Measurements from ENCODE around the gene PSMD1.
"Not testable (repeated sequence)": the region's sequence is repeated elsewhere in the genome, so short reads cannot be mapped to it uniquely, and the experiment has no call there.

The PSMD1 gene

DNA sequence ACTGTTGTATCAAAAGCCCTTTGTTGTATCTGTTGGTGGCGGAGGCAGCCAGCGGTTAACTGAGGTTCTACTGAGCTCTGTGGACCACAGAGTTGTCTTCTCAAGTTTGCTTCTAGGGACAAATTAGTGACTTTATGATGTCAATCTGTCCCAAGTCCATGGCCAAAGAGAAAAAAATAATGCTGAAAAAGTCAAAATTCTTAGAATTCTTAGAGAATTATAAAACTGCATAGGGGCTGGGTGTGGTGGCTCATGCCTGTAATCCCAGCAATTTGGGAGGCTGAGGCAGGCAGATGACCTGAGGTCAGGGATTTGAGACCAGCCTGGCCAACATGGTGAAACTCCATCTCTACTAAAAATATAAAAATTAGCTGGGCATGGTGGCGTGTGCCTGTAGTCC lies 31.6 kb upstream of the PSMD1 start:
- H3K9me3 ChIP-seq (ENCODE audit: control insufficient read depth, insufficient read depth, low read length); H3K36me3 ChIP-seq (ENCODE audit: insufficient read depth, low read length); H3K9ac ChIP-seq (ENCODE audit: low read depth, low read length); H3K4me1 ChIP-seq (ENCODE audit: insufficient read depth, low read length): not testable (repeated sequence)

GRCh38 chr2:231028889-231029288 lies 27.8 kb upstream of the PSMD1 start:
- H3K9ac ChIP-seq (ENCODE audit: low read depth, low read length): no peak overlapping the region
- no peaks in the 10 kb centered on the region for H3K9me3 ChIP-seq (ENCODE audit: control insufficient read depth, insufficient read depth, low read length)
- H3K36me3 ChIP-seq (ENCODE audit: insufficient read depth, low read length): no peaks in the 10 kb centered on the region
- no peaks in the 10 kb centered on the region for H3K4me1 ChIP-seq (ENCODE audit: insufficient read depth, low read length)

DNA sequence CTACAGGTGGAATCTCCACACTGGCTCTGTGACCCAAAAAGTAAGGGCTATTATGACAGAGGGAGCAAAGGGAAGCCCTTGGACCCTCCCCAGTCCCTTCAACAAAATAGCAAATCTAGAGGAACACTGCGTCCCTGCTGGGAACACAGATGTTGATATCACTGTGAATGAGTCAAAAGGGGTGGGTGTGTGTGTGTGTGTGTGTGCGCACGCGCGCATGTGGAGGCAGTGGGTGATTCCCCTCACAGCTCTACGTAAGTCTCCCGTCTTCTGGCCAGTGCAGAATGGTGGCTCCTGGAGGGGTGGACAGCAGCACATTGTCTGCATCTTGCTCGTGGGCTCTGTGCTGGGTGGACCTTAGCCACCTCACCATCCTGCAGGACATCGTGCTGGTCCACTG lies 27.1 kb upstream of the PSMD1 start:
- Histone ChIP-seq H3K9me3 (ENCODE audit: control insufficient read depth, insufficient read depth, low read length) (no peaks in the 10 kb centered on the region), H3K9ac (ENCODE audit: low read depth, low read length) (no peak overlapping the region), H3K36me3 (ENCODE audit: insufficient read depth, low read length) (no peaks in the 10 kb centered on the region), H3K4me1 (ENCODE audit: insufficient read depth, low read length) (no peaks in the 10 kb centered on the region)

- Histone ChIP-seq H3K4me1 (ENCODE audit: insufficient read depth, low read length) (no peaks in the 10 kb centered on the region), H3K9me3 (ENCODE audit: control insufficient read depth, insufficient read depth, low read length) (no peaks in the 10 kb centered on the region), H3K9ac (ENCODE audit: low read depth, low read length) (no peak overlapping the region), H3K36me3 (ENCODE audit: insufficient read depth, low read length) (no peaks in the 10 kb centered on the region)
Observed at GRCh38 chr2:231030725-231031124, 25.9 kb upstream of the PSMD1 start.

- no peak overlapping the region for H3K9ac ChIP-seq (ENCODE audit: low read depth, low read length)
- H3K9me3 ChIP-seq (ENCODE audit: control insufficient read depth, insufficient read depth, low read length): no peaks in the 10 kb centered on the region
- no peaks in the 10 kb centered on the region for H3K4me1 ChIP-seq (ENCODE audit: insufficient read depth, low read length)
- H3K36me3 ChIP-seq (ENCODE audit: insufficient read depth, low read length): no peaks in the 10 kb centered on the region
Observed at GRCh38 chr2:231032575-231033140, 24.0 kb upstream of the PSMD1 start.

DNA sequence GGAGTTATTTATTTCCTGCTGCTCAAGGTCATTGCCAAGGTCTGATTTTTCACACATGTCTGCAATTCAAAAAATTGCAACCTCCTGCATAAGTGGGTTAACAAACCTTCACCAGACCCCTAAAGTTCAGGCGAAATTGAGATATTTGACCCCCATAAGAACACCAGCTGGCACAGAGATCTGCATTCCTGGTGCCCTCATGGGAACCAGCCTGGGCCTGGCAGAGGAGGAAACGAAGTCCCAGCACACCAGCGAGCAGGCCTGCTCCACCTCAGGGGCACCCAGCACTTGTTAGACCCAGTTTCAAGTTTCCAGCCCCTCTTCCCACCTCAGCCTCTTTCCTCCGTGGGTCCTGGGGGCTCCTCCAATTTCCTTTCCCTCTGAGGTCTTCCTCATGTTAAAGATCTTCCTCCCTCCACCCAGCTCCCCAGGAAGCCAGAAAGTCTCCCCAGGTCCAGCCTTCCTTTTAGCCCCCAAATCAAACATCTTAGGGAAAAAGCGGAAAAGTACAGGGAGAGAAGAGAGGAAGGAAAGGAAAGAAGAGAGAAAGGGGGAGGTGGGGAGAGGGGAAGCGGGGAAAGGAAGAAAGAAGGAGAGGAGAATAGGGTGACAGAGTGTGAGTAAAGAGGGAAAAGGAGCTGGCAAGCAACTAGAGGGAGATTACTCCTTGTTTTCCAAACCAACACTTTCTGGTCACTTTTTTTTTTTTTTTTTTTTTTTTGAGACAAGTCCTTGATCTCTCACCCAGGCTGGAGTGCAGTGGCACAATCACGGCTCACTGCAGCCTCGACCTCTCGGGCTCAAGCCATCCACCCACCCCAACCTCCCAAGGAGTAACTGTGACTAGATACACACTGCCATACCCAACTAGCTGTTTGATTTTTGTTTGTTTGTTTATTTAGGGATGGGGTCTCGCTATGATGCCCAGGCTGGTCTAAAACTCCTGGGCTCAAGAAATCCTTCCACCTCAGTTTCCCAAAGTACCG lies 23.2 kb upstream of the PSMD1 start:
- no peaks in the 10 kb centered on the region for H3K9me3 ChIP-seq (ENCODE audit: control insufficient read depth, insufficient read depth, low read length)
- no peaks in the 10 kb centered on the region for H3K36me3 ChIP-seq (ENCODE audit: insufficient read depth, low read length)
- H3K9ac ChIP-seq (ENCODE audit: low read depth, low read length): no peak overlapping the region
- H3K4me1 ChIP-seq (ENCODE audit: insufficient read depth, low read length): no peaks in the 10 kb centered on the region

GRCh38 chr2:231034291-231034882 lies 22.3 kb upstream of the PSMD1 start:
- H3K36me3 ChIP-seq (ENCODE audit: insufficient read depth, low read length): no peaks in the 10 kb centered on the region
- H3K9ac ChIP-seq (ENCODE audit: low read depth, low read length): no peak overlapping the region
- no peaks in the 10 kb centered on the region for H3K9me3 ChIP-seq (ENCODE audit: control insufficient read depth, insufficient read depth, low read length)
- no peaks in the 10 kb centered on the region; the same call in 1 of the 2 replicates for H3K4me1 ChIP-seq (ENCODE audit: insufficient read depth, low read length)

- Histone ChIP-seq H3K36me3 (ENCODE audit: insufficient read depth, low read length) (no peaks in the 10 kb centered on the region), H3K9ac (ENCODE audit: low read depth, low read length) (no peak overlapping the region), H3K9me3 (ENCODE audit: control insufficient read depth, insufficient read depth, low read length) (no peaks in the 10 kb centered on the region), H3K4me1 (ENCODE audit: insufficient read depth, low read length) (no peaks in the 10 kb centered on the region; the same call in 1 of the 2 replicates)
Observed at GRCh38 chr2:231036131-231036530, 20.5 kb upstream of the PSMD1 start.

GRCh38 chr2:231036578-231037106 lies 20.0 kb upstream of the PSMD1 start:
- no peak overlapping the region for H3K9ac ChIP-seq (ENCODE audit: low read depth, low read length)
- H3K4me1 ChIP-seq (ENCODE audit: insufficient read depth, low read length): no peaks in the 10 kb centered on the region; the same call in 1 of the 2 replicates
- no peaks in the 10 kb centered on the region for H3K9me3 ChIP-seq (ENCODE audit: control insufficient read depth, insufficient read depth, low read length)
- H3K36me3 ChIP-seq (ENCODE audit: insufficient read depth, low read length): no peaks in the 10 kb centered on the region

DNA sequence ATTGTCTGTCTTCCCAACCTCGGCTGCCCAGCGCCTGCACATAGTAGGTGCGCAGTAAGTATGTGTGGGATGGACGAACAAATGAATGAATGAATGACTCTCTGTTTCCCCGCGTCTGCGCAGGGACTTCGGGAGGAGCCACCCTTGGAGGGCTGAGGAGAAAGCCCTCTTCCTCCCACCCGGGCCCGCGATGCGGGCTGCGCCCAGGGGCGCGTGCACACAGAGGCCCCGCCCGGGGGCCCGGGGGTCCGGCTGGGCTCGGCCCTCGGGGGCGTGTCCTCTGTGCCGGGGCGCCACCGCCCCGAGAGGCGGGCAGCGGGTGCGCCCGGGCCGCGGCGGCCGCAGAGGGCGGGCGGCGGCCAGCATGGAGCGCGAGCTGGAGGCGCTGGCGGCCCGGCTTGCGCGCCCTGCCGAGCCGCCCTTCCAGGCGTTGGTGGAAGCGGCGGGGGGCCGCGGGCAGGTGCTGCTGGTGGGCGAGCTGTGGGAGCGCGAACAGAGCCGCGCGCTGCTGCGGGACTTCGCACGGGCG lies 19.4 kb upstream of the PSMD1 start, which contains the start of gene C2orf72:
TSS of gene C2orf72 (plus strand) at position 322 of the 529 bp plus-strand sequence. CDS start at position 365, 43 bp downstream.
- Histone ChIP-seq H3K9ac (ENCODE audit: low read depth, low read length) (peak within 1 kb of the TSS; percentile 62; the same call in 1 of the 2 replicates), H3K9me3 (ENCODE audit: control insufficient read depth, insufficient read depth, low read length) (no peaks in the 10 kb centered on the region), H3K4me1 (ENCODE audit: insufficient read depth, low read length) (no peaks in the 10 kb centered on the region; the same call in 1 of the 2 replicates), H3K36me3 (ENCODE audit: insufficient read depth, low read length) (no peaks in the 10 kb centered on the region)

DNA sequence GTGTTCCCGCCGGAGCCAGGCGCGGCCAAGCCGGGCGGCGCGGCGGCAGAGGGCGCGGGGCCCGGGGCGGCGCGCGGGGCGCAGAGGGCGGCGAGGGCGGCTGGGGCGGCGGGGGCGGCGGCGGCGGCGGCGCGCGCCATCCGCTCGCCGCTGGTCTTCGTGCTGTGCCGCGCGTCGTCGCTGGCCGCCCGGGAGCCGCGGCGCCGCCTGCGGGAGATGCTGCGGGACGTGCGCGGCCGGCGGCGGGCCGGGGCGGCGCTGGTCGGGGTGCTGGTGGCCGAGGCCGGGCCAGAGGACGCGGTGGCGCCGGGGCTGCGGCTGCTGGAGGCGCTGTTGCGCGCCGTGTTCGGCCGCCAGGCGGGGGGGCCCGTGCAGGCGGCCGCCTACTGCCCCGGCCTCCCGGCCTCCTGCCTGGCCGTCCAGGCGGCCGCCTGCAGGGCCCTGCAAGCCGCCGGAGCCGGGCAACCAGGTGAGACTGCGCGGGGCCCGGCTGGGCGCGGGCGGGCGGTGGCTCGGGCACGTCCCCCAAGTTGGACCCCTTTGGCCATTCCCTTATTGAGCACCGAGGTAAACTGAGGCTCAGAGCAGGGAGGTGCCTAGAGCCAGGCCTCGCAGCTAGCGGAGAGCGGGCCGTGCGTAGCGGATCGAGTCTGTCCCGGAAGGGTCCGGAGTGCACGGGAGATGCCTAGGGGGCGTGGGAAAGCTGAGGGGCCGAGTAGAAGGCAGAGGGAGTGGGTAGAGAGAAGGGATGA lies 18.8 kb upstream of the PSMD1 start:
- Histone ChIP-seq H3K9me3 (ENCODE audit: control insufficient read depth, insufficient read depth, low read length) (no peaks in the 10 kb centered on the region), H3K4me1 (ENCODE audit: insufficient read depth, low read length) (no peaks in the 10 kb centered on the region; the same call in 1 of the 2 replicates), H3K9ac (ENCODE audit: low read depth, low read length) (peak overlapping the region; percentile 62; the same call in 1 of the 2 replicates), H3K36me3 (ENCODE audit: insufficient read depth, low read length) (no peaks in the 10 kb centered on the region)

DNA sequence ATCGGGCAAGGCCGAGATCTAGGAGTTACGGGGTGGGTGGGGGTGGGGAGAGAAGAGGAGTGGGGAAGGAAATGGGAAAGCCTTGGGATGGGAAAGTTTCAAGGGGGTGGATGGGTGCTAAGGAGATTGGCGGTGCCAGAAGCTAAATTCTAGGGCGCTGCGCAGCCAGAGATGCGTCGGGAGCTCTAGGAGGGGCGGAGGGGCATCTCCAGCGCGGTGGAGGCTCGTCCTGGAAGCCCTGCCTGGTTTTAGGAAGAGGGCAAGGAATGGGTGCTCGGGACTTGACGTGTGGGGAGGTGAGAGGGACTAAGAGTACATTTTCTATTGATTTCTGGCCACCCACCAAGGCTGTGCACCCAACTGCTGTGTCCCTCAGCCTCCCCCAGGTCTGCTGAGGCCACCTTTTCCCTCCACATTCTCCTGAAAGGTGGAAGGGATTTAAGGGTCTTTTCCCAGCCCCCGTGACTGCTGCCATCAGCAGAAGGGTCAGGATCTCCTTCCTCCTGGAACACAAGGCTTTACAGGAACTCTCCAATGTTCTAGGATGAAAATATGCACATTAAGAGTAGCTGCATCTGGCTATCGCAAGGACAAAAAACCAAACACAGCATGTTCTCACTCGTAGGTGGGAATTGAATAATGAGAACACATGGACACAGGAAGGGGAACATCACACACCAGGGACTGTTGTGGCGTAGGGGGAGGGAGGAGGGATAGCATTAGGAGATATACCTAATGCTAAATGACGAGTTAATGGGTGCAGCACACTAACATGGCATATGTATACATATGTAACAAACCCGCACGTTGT lies 18.0 kb upstream of the PSMD1 start:
- H3K9ac ChIP-seq (ENCODE audit: low read depth, low read length): peak overlapping the region; percentile 62; the same call in 1 of the 2 replicates
- H3K9me3 ChIP-seq (ENCODE audit: control insufficient read depth, insufficient read depth, low read length): no peaks in the 10 kb centered on the region
- H3K4me1 ChIP-seq (ENCODE audit: insufficient read depth, low read length): no peaks in the 10 kb centered on the region; the same call in 1 of the 2 replicates
- H3K36me3 ChIP-seq (ENCODE audit: insufficient read depth, low read length): no peaks in the 10 kb centered on the region

- no peaks in the 10 kb centered on the region; the same call in 1 of the 2 replicates for H3K4me1 ChIP-seq (ENCODE audit: insufficient read depth, low read length)
- no peaks in the 10 kb centered on the region for H3K9me3 ChIP-seq (ENCODE audit: control insufficient read depth, insufficient read depth, low read length)
- H3K36me3 ChIP-seq (ENCODE audit: insufficient read depth, low read length): no peaks in the 10 kb centered on the region
- H3K9ac ChIP-seq (ENCODE audit: low read depth, low read length): no peak overlapping the region
Observed at GRCh38 chr2:231039294-231039664, 17.4 kb upstream of the PSMD1 start.

Measured in ES-I3 (cell line).